Transverse colon (tissue), 4 donors: Measurements from ENCODE around the gene GRXCR1. TPM values are rescaled to one million over a fixed set of nuclear protein-coding genes. Genes with fewer than 3 reads are reported as not detected.

ENCODE experiments used
- DNase-seq: peaks from one replicate; pipeline ENCODE4 v3.0.0-alpha.2; 2019
- H3K27ac ChIP-seq, 4 donors: fragments of 200-600 bp; sonication (generic); 2 replicates each; pipeline ENCODE4 v1.5.1; 2016 to 2018; ENCODE audit warnings: inconsistent platforms in 4 of 4
- H3K27me3 ChIP-seq: fragments of 200-600 bp; sonication (generic); 2 replicates; pipeline ENCODE4 v1.5.1; 2017; ENCODE audit warnings: inconsistent platforms
- H3K36me3 ChIP-seq, 4 donors: fragments of 200-600 bp; sonication (generic); 2 replicates each; pipeline ENCODE4 v1.5.1; 2017 to 2019; ENCODE audit warnings: inconsistent platforms in 4 of 4
- H3K4me1 ChIP-seq, 4 donors: fragments of 200-600 bp; sonication (generic); 2 replicates each; pipeline ENCODE4 v1.5.1; 2017 to 2020; ENCODE audit warnings: inconsistent platforms in 4 of 4
- H3K4me3 ChIP-seq, 4 donors: fragments of 200-600 bp; sonication (generic); 1 replicate in 1 of 4; 2 replicates in 3 of 4; pipeline versions ENCODE4 v1.5.1 to v1.6.1; 2017 to 2019; ENCODE audit warnings: inconsistent platforms in 4 of 4
- H3K9me3 ChIP-seq, 2 donors: fragments of 200-600 bp; sonication (generic); 2 replicates each; pipeline ENCODE4 v1.5.1; 2017 to 2019; ENCODE audit warnings: inconsistent platforms in 2 of 2
- CTCF ChIP-seq, 5 experiments: fragments of 200-600 bp in 3 of 5; fragments of 450-650 bp in 2 of 5; sonication (generic) in 3 of 5; IDR thresholded peaks; 1 replicate in 2 of 5; 2 replicates in 3 of 5; pipeline ENCODE4 v1.5.1; 2016 to 2017; ENCODE audit warnings: antibody characterized with exemption in 5 of 5, inconsistent platforms in 3 of 5, mild to moderate bottlenecking in 2 of 5, moderate library complexity in 1 of 5
- EP300 ChIP-seq: sonication (generic); formaldehyde crosslinking; IDR thresholded peaks from one replicate; pipeline ENCODE4 v1.6.1; 2017; ENCODE audit warnings: antibody characterized with exemption, low read depth
- POLR2A ChIP-seq: fragments of 450-650 bp; IDR thresholded peaks from one replicate; pipeline ENCODE4 v1.6.1; 2016; ENCODE audit warnings: antibody characterized with exemption, mild to moderate bottlenecking, moderate library complexity
- POLR2AphosphoS5 ChIP-seq, 3 donors: sonication (generic); formaldehyde crosslinking; IDR thresholded peaks; one replicate each; pipeline ENCODE4 v1.6.1; 2016; ENCODE audit warnings: antibody characterized with exemption in 3 of 3
- WGBS, 2 donors: methylation state at CpG; one replicate each; pipeline ENCODE4 v1.1.5; 2018; ENCODE audit warnings: low coverage in 1 of 2; 5-methylcytosine and 5-hydroxymethylcytosine counted together
- in situ Hi-C, 4 donors: fragments of 200-750 bp; cut with MboI; loops; one replicate each; pipeline versions ENCODE4 v1.15.0 to v1.15.1; 2017; ENCODE audit warnings: low sequenced_read_pairs in 3 of 4, low pct_ligation_motif_present in 1 of 4, low pct_unique_long_range_greater_than_20kb in 1 of 4
- intact Hi-C: fragments of 100-400 bp; cut with DNase I; formaldehyde crosslinking; loops from one replicate; pipeline ENCODE4 v1.15.1; 2023; ENCODE audit warnings: low total_unique reads
- total RNA-seq, 4 donors: library from RNA; depleted of rRNA; stranded (reverse); fragments of >200 nt; gene quantifications; one replicate each; pipeline ENCODE4 v1.1.0, GENCODE V29; 2016

The GRXCR1 gene
- total RNA-seq, 4 donors from 2014 or later = not detected

GRCh38 chr4:42855779-42856178, 36.7 kb upstream of the GRXCR1 start:
- in situ Hi-C loops = loop anchor here in 1 of 4 donors (25.0 kb wide), 1 partner anchor 293 kb away; no protein-coding TSS in a partner anchor
- H3K27ac ChIP-seq = no peak overlapping the region
- H3K4me1 ChIP-seq = no peaks in the 10 kb centered on the region
- no peak overlapping the region for H3K4me3 ChIP-seq
- no peaks in the 10 kb centered on the region for H3K27me3 ChIP-seq
- no peaks in the 10 kb centered on the region for H3K36me3 ChIP-seq
- intact Hi-C loops = no loop called here
- DNase-seq = no peak
- TF ChIP-seq POLR2AphosphoS5 (IDR thresholded peaks at IDR 0.05) (no peak), EP300 (no peak), CTCF (IDR thresholded peaks at IDR 0.05) (no peak), POLR2A (no peak)
- H3K9me3 ChIP-seq = no peaks in the 10 kb centered on the region

- H3K4me3 ChIP-seq = no peak overlapping the region
- H3K4me1 ChIP-seq = no peaks in the 10 kb centered on the region
- intact Hi-C loops (loop anchor here (5.0 kb wide), 1 partner anchor 303 kb away; no protein-coding TSS in a partner anchor), in situ Hi-C loops (loop anchor here (5.0 to 25.0 kb wide), 4 partner anchors 291 to 303 kb away; no protein-coding TSS in a partner anchor)
- H3K9me3 ChIP-seq = no peaks in the 10 kb centered on the region
- peak; percentile 44 for DNase-seq
- no peaks in the 10 kb centered on the region for H3K27me3 ChIP-seq
- H3K36me3 ChIP-seq = no peaks in the 10 kb centered on the region
- H3K27ac ChIP-seq = no peak overlapping the region
- WGBS, 2 donors = 20 to 21% methylated on average over 3 of the region's 3 CpGs
- TF ChIP-seq POLR2A (no peak), CTCF (IDR thresholded peaks at IDR 0.05) (peak; percentile 66 to 76 (median 71))
Measured at GRCh38 chr4:42865572-42866189, 26.8 kb upstream of the GRXCR1 start.

GRCh38 chr4:42871261-42871660, 21.3 kb upstream of the GRXCR1 start:
- H3K27me3 ChIP-seq = no peaks in the 10 kb centered on the region
- peaks cover 0 to 3% (median 0%) of the 10 kb centered on the region in 4 donors for H3K4me1 ChIP-seq
- no peaks in the 10 kb centered on the region for H3K36me3 ChIP-seq
- no peak for DNase-seq
- H3K27ac ChIP-seq = no peak overlapping the region
- TF ChIP-seq POLR2A (no peak), CTCF (IDR thresholded peaks at IDR 0.05) (no peak), EP300 (no peak), POLR2AphosphoS5 (IDR thresholded peaks at IDR 0.05) (no peak)
- intact Hi-C loops (no loop called here), in situ Hi-C loops (loop anchor here in 1 of 4 donors (25.0 kb wide), 1 partner anchor 309 kb away; no protein-coding TSS in a partner anchor)
- H3K9me3 ChIP-seq = no peaks in the 10 kb centered on the region
- H3K4me3 ChIP-seq = no peak overlapping the region
- 38 to 40% methylated on average over 5 of the region's 5 CpGs for WGBS, 2 donors

GRCh38 chr4:42871671-42872290, 20.7 kb upstream of the GRXCR1 start:
- no peak for DNase-seq

More at GRCh38 chr4:42871671-42872290, 20.7 kb upstream of the GRXCR1 start:
- intact Hi-C loops (no loop called here), in situ Hi-C loops (loop anchor here in 1 of 4 donors (25.0 kb wide), 1 partner anchor 309 kb away; no protein-coding TSS in a partner anchor)
- no peak for TF ChIP-seq POLR2AphosphoS5 (IDR thresholded peaks at IDR 0.05)
- no peak for TF ChIP-seq POLR2A
- no peak for TF ChIP-seq CTCF (IDR thresholded peaks at IDR 0.05)
- no peak for TF ChIP-seq EP300
- 0 to 33% methylated on average over 2 of the region's 2 CpGs for WGBS, 2 donors
- Histone ChIP-seq H3K27ac (no peak overlapping the region), H3K27me3 (no peaks in the 10 kb centered on the region), H3K36me3 (no peaks in the 10 kb centered on the region), H3K4me1 (peaks cover 0 to 3% (median 0%) of the 10 kb centered on the region in 4 donors), H3K9me3 (no peaks in the 10 kb centered on the region), H3K4me3 (no peak overlapping the region)
